ENCODE measurements around the gene ZBTB20.

The ZBTB20 gene

DNA sequence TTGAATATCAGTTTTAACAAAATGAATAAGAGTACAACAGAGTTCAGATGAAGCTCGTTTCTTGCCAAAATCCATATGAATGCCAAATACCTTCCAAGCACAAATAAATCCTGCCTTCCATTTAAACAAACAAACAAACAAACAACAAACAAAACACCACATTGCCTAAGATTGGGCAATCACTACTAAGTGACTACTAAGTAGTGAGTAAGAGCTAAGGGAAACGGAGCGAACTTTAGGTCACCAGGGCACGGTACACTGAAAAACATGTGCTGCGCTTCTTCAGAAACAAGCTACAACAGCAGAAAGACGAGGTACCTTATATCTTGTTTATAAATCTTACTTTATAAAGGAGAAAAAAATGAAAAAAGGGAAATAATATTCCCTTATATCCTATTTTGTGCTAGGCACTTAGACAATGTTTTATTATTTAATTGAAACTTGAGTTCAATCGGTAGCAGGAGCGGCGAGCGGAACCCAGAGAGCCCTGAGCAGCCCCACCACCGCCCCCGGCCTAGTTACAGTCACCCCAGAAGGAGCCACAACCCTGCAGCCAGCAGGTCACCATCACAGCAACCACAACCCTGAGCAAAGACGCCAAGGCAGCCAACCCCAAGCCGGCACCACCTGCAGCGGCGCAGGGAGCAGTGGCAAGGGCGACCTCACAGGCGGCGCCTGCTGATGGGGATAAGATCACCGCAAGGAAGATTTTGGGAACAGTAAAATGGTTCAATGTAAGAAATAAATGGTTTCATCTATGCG, 216.9 kb downstream of the ZBTB20 start:
- TF ChIP-seq, protein P1, sequence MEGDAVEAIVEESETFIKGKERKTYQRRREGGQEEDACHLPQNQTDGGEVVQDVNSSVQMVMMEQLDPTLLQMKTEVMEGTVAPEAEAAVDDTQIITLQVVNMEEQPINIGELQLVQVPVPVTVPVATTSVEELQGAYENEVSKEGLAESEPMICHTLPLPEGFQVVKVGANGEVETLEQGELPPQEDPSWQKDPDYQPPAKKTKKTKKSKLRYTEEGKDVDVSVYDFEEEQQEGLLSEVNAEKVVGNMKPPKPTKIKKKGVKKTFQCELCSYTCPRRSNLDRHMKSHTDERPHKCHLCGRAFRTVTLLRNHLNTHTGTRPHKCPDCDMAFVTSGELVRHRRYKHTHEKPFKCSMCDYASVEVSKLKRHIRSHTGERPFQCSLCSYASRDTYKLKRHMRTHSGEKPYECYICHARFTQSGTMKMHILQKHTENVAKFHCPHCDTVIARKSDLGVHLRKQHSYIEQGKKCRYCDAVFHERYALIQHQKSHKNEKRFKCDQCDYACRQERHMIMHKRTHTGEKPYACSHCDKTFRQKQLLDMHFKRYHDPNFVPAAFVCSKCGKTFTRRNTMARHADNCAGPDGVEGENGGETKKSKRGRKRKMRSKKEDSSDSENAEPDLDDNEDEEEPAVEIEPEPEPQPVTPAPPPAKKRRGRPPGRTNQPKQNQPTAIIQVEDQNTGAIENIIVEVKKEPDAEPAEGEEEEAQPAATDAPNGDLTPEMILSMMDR (IDR thresholded peaks at IDR 0.05; ENCODE audit: insufficient read depth, missing control alignments) = no peak
- no peak for FAIRE-seq
- no peak for DNase-seq (ENCODE audit: insufficient read length, low spot score)

DNA sequence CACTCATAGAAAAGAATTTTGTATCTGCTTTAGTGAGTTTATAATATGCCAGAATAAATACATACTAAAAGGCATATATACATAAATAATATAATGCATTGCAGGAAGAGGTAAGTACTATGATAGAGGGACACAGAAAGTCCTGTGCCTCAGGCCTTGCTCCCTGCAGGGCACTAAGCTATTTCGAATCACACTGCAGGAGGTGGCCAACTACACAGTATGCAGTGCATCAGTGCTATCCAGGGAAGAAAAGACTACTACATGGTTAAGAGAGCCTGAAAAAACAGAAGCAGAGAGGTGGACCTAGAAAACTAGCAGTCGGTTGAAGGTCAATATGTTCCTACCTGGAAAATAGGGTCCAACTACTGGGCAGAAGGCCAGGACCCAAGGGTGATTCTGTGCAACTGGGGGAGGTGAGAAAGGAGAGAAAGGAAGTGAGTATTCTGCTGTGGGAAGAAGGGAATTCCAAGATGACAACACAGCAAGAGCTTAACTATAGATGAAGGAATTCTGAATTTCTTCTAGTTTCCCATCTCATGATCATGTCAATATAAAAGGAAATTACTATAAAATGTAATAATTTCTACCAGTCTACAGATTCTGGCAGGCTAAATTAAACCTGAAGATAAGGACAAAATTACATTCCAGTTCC, 218.0 kb downstream of the ZBTB20 start:
- DNase-seq (ENCODE audit: insufficient read length, low spot score) (no peak), FAIRE-seq (no peak)
- TF ChIP-seq, protein P1 (IDR thresholded peaks at IDR 0.05; ENCODE audit: insufficient read depth, missing control alignments) = no peak

DNA sequence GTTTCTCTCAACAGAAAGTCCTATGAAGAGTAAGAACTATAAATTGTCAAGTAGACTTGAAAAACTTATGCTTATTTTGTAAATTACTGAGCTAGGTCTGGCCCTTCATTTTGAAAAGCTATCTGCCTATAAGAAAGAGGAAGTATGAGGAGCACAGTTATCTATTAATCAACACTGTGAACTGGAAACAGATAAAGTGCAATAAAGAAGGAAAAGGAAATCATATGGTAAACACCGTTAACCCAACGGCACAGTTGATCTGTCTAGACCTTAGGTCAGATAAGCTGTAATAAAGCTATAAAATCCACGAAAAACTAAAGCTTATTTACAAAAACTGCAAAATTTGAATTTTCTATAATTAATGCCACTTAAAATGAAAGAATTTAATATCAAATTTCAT, 242.5 kb downstream of the ZBTB20 start:
- DNase-seq (ENCODE audit: insufficient read length, low spot score) = no peak

DNA sequence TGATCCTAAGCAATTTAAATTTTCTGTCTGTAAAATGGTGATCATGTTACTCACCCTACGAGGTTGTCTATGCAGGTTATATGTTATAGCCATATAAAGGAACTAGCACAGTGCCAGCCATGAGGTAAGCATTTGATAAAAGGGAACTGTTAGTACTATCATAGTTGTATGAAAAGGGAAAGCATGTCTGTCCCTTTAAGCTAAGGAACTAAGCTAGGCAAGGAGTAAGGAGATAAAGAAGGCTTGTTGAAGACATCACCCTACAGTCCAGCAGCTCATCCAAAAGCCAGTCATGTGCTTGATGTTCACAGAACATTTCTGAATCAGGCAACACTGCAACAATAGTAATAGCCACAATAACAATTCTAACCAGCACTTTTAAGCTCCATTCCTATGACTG, 243.9 kb downstream of the ZBTB20 start:
- DNase-seq (ENCODE audit: insufficient read length, low spot score) (no peak), FAIRE-seq (no peak)

More for the DNA sequence above, 242.5 kb downstream of the ZBTB20 start:
- FAIRE-seq = no peak
- TF ChIP-seq, protein P1 (IDR thresholded peaks at IDR 0.05; ENCODE audit: insufficient read depth, missing control alignments) = no peak

DNA sequence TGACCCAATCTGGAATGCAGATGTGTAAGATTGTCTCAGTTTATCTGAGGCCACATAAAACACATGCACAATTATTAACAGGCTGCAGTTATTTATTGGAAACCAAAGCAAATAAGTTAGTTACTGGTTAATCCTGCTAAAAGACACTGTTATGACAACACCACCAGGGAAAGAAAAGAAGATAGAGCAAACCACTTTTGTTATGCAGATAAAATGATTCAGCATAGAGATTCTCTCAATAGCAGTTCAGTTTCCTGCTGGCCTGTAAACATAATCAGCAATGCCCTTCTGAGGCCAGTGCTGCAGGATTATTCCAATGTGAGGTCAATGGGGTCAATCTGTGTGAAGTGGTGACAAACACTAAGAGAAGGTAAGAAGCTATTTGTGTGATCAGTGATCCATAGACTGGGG, 244.4 kb downstream of the ZBTB20 start:
- FAIRE-seq (no peak), DNase-seq (ENCODE audit: insufficient read length, low spot score) (no peak)
- TF ChIP-seq, protein P1 (IDR thresholded peaks at IDR 0.05; ENCODE audit: insufficient read depth, missing control alignments) = no peak

More for the DNA sequence above, 243.9 kb downstream of the ZBTB20 start:
- TF ChIP-seq, protein P1 (IDR thresholded peaks at IDR 0.05; ENCODE audit: insufficient read depth, missing control alignments) = no peak

DNA sequence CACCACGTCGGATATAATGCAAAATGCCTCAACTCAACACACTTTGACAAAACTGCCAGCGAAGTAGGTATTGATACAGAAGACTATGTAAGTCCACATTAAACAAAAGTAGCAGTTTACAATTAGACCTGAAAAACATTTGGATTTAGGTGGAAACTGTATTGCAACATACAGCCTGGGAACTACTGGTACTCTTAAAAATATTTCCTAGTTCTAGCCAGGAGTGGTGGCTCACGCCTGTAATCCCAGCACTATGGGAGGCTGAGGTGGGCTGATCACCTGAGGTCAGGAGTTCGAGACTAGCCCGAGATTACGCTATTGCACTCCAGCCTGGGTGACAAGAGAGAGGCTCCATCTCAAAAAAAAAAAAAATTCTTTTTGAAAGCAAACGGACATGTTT, 246.2 kb downstream of the ZBTB20 start:
- TF ChIP-seq, protein P1 (IDR thresholded peaks at IDR 0.05; ENCODE audit: insufficient read depth, missing control alignments) = no peak
- FAIRE-seq (no peak), DNase-seq (ENCODE audit: insufficient read length, low spot score) (no peak)
